Body of pancreas (tissue), 4 donors: ENCODE results near the gene LMX1A. TPM values are rescaled to one million over a fixed set of nuclear protein-coding genes. Genes with fewer than 3 reads are reported as not detected.

Experiments used
- ATAC-seq: fragments of 150-250 bp; one replicate; pipeline ENCODE4 v1.9.1; 2016
- DNase-seq, 4 donors: peaks; one replicate each; pipeline ENCODE4 v3.0.0-alpha.2; 2019
- H3K27ac ChIP-seq, 4 donors: fragments of 200-600 bp; sonication (generic); 1 replicate in 3 of 4; 2 replicates in 1 of 4; pipeline versions ENCODE4 v1.5.1 to v1.6.1; 2016 to 2019; ENCODE audit warnings: mild to moderate bottlenecking in 1 of 4, mixed read lengths in 1 of 4, moderate library complexity in 1 of 4
- H3K27me3 ChIP-seq, 2 donors: fragments of 200-600 bp; sonication (generic); one replicate each; pipeline ENCODE4 v1.6.0; 2016; ENCODE audit warnings: mild to moderate bottlenecking in 1 of 2
- H3K36me3 ChIP-seq, 2 donors: fragments of 200-600 bp; sonication (generic); replicated peaks in 1 of 2; 2 replicates each; pipeline ENCODE4 v1.5.1; 2016; ENCODE audit warnings: low read depth in 2 of 2; ENCODE audit not compliant: insufficient read depth in 1 of 2
- H3K4me1 ChIP-seq: fragments of 200-600 bp; sonication (generic); one replicate; pipeline ENCODE4 v1.6.0; 2016
- H3K4me3 ChIP-seq, 2 donors: fragments of 200-600 bp; sonication (generic); 1 replicate in 1 of 2; 2 replicates in 1 of 2; pipeline ENCODE4 v1.5.1; 2016 to 2019
- H3K9me3 ChIP-seq, 3 donors: fragments of 200-600 bp; sonication (generic); 1 replicate in 2 of 3; 2 replicates in 1 of 3; pipeline ENCODE4 v1.5.1; 2016
- POLR2A ChIP-seq, 3 donors: fragments of 450-650 bp; IDR thresholded peaks; one replicate each; pipeline ENCODE4 v1.6.1; 2016; ENCODE audit warnings: antibody characterized with exemption in 3 of 3, mild to moderate bottlenecking in 2 of 3
- WGBS, 2 donors: methylation state at CpG; one replicate each; pipeline ENCODE4 v1.1.5; 2017; 5-methylcytosine and 5-hydroxymethylcytosine counted together
- intact Hi-C: fragments of 100-400 bp; cut with DNase I; formaldehyde crosslinking; loops from one replicate; pipeline ENCODE4 v1.15.1; 2023
- total RNA-seq, 2 donors: library from RNA; depleted of rRNA; stranded (reverse); fragments of >200 nt; gene quantifications; one replicate each; pipeline ENCODE4 v1.1.0, GENCODE V29; 2016
- TF ChIP-seq, protein P1 (sequence below), 7 experiments: fragments of 450-650 bp in 4 of 7; fragments of 200-600 bp in 3 of 7; sonication (generic) in 3 of 7; IDR thresholded peaks; one replicate each; pipeline ENCODE4 v1.5.1; 2016 to 2019; ENCODE audit warnings: antibody characterized with exemption in 7 of 7

Gene LMX1A
- total RNA-seq, 2 donors from 2014 or later, result not detected

DNA sequence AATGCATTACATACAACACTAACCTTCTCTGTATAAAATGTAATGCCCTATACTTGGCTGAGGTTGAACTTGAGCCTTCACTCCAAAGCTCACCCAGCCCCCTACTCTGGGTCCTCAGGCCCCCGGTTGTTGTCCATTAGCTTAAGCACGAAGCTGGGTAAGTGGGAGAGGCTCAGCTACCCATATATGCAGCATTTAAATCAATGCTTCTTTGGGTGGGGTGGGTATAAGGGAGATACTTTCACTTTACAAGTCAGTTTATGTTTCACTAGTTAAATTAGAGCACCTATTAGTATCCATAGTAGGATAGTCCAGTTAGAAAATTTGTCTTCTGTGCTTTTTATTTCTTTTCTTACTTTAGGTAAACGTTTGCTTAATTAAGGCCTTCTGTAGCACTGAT is 151.4 kb downstream of the LMX1A start:
- Histone ChIP-seq H3K4me1 (no peaks in the 10 kb centered on the region), H3K4me3 (no peak overlapping the region), H3K9me3 (no peaks in the 10 kb centered on the region), H3K36me3 (no peaks in the 10 kb centered on the region), H3K27me3 (no peaks in the 10 kb centered on the region), H3K27ac (no peak overlapping the region)
- TF ChIP-seq POLR2A (IDR thresholded peaks at IDR 0.05), result no peak
- TF ChIP-seq, protein P1, sequence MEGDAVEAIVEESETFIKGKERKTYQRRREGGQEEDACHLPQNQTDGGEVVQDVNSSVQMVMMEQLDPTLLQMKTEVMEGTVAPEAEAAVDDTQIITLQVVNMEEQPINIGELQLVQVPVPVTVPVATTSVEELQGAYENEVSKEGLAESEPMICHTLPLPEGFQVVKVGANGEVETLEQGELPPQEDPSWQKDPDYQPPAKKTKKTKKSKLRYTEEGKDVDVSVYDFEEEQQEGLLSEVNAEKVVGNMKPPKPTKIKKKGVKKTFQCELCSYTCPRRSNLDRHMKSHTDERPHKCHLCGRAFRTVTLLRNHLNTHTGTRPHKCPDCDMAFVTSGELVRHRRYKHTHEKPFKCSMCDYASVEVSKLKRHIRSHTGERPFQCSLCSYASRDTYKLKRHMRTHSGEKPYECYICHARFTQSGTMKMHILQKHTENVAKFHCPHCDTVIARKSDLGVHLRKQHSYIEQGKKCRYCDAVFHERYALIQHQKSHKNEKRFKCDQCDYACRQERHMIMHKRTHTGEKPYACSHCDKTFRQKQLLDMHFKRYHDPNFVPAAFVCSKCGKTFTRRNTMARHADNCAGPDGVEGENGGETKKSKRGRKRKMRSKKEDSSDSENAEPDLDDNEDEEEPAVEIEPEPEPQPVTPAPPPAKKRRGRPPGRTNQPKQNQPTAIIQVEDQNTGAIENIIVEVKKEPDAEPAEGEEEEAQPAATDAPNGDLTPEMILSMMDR (IDR thresholded peaks at IDR 0.05), result no peak
- intact Hi-C loops, result no loop called here
- WGBS, 2 donors, result 27 to 39% methylated on average over 3 of the region's 3 CpGs
- DNase-seq, result no peak
- ATAC-seq, result no peak

DNA sequence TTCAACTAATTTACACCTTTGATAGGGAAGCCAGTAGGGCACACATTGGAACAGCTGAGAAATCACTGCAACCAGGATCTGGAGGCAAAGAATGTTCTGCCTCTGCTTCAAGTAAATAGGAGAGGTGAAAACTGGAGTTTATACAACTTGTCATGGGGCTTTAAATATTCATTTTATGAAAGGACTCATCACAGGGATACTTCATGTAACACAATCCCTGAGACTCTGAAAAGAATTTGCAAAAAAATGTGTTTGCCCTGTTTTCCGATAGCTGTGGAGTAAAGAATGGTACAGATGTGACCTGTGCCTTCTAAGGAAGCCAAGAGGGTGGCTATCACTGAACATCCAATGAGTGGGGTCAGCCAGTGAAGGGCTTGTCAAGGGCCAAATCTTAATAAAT is 152.0 kb downstream of the LMX1A start:
- Histone ChIP-seq H3K9me3 (no peaks in the 10 kb centered on the region), H3K4me3 (no peak overlapping the region), H3K27ac (no peak overlapping the region), H3K36me3 (no peaks in the 10 kb centered on the region), H3K27me3 (no peaks in the 10 kb centered on the region), H3K4me1 (no peaks in the 10 kb centered on the region)
- TF ChIP-seq, protein P1 (IDR thresholded peaks at IDR 0.05), result no peak
- no peak for TF ChIP-seq POLR2A (IDR thresholded peaks at IDR 0.05)
- no peak for ATAC-seq
- 88 to 92% methylated on average over 1 of the region's 1 CpG for WGBS, 2 donors
- no peak for DNase-seq
- intact Hi-C loops, result no loop called here

DNA sequence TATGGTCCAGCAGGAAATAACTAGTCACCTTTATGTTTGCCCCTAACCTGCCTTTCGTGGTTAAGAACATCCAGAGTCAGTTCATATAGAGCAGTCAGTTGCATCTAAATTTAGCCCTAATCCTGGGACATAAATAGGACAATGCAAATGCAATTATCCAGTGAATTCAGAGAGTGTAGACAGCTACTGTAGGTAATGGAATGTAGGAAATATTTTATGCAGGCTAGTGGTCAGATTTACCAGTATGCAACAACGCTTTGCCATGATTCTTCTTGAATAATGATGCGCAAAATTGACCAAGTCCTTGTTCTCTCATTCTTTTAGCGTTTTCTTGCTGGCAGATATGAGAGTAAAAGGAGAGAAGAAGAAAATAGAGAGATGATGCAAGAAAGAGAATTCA is 165.4 kb downstream of the LMX1A start:
- intact Hi-C loops, result no loop called here
- 61% methylated on average over 4 of the region's 4 CpGs for WGBS, 2 donors
- H3K27ac ChIP-seq, result no peak overlapping the region
- no peak overlapping the region for H3K4me3 ChIP-seq
- H3K9me3 ChIP-seq, result no peaks in the 10 kb centered on the region
- no peaks in the 10 kb centered on the region for H3K36me3 ChIP-seq
- DNase-seq, result no peak
- no peaks in the 10 kb centered on the region for H3K4me1 ChIP-seq
- H3K27me3 ChIP-seq, result no peaks in the 10 kb centered on the region
- TF ChIP-seq, protein P1 (IDR thresholded peaks at IDR 0.05), result no peak
- no peak for TF ChIP-seq POLR2A (IDR thresholded peaks at IDR 0.05)
- no peak for ATAC-seq

DNA sequence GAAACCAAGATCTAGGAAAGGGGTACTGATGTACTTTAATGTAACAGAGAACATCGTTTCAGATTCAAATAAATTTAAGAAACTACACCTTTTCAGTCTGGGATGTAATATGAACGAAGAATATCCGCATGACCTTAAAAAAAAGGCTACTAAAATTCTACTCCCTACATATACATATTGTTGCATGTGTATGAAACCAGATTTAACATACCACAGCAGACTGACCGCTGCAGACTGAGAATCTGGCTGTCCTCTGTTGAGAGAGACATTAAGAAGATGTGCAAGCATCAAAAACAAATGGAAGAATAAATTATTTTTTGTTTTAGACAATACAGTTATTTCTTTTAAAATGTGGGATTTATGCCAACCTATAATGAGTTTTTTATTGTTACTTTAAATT is 166.6 kb downstream of the LMX1A start:
- TF ChIP-seq POLR2A (IDR thresholded peaks at IDR 0.05), result no peak
- TF ChIP-seq, protein P1 (IDR thresholded peaks at IDR 0.05), result no peak
- intact Hi-C loops, result no loop called here
- Histone ChIP-seq H3K4me3 (no peak overlapping the region), H3K36me3 (no peaks in the 10 kb centered on the region), H3K27me3 (no peaks in the 10 kb centered on the region), H3K4me1 (no peaks in the 10 kb centered on the region), H3K9me3 (no peaks in the 10 kb centered on the region), H3K27ac (no peak overlapping the region)
- 74 to 80% methylated on average over 4 of the region's 4 CpGs for WGBS, 2 donors
- ATAC-seq (no peak), DNase-seq (no peak)

DNA sequence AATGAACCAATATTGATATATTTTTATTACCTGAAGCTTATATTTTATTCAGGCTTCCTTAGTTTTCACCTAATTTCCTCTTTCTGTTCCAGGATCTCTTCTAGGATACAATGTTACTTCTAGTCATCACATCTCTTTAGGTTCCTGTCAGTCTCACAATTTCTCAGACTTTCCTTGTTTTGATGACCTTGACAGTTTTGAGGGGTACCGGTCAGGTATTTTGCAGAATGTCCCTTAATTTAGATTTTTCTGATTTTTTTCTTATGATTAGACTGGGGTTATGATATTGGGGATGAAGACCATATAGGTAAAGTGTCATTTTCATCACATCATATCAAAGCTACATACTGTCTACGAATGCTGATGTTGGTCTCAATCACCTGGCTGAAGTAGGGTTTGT is 167.5 kb downstream of the LMX1A start:
- Histone ChIP-seq H3K4me3 (no peak overlapping the region), H3K36me3 (no peaks in the 10 kb centered on the region), H3K27ac (no peak overlapping the region), H3K27me3 (no peaks in the 10 kb centered on the region), H3K4me1 (no peaks in the 10 kb centered on the region), H3K9me3 (no peaks in the 10 kb centered on the region)
- TF ChIP-seq POLR2A (IDR thresholded peaks at IDR 0.05), result no peak
- TF ChIP-seq, protein P1 (IDR thresholded peaks at IDR 0.05), result no peak
- intact Hi-C loops, result no loop called here
- ATAC-seq (no peak), DNase-seq (no peak)
- 48 to 50% methylated on average over 2 of the region's 2 CpGs for WGBS, 2 donors
